Measurements from ENCODE around the gene SLC35F6.
"Not testable (repeated sequence)": the region's sequence is repeated elsewhere in the genome, so short reads cannot be mapped to it uniquely, and the experiment has no call there.

The SLC35F6 gene

GRCh38 chr2:26757873-26758789, 6.0 kb upstream of the SLC35F6 start:
- no peak for DNase-seq

- no peak for DNase-seq
These were observed 5.2 kb upstream of the SLC35F6 start for GRCh38 chr2:26758790-26759321.

- DNase-seq = no peak
These were observed 4.2 kb upstream of the SLC35F6 start for GRCh38 chr2:26759845-26760244.

GRCh38 chr2:26760991-26761390, 3.1 kb upstream of the SLC35F6 start:
- not testable (repeated sequence) for DNase-seq

GRCh38 chr2:26763019-26763418, 1.1 kb upstream of the SLC35F6 start:
- DNase-seq = no peak

GRCh38 chr2:26764906-26765305, 822 bp downstream of the SLC35F6 start:
- no peak for DNase-seq

- no peak for DNase-seq
These were observed 1.6 kb downstream of the SLC35F6 start for GRCh38 chr2:26765475-26766200.

GRCh38 chr2:26767129-26767528, 3.0 kb downstream of the SLC35F6 start:
- no peak for DNase-seq

- no peak for DNase-seq
These were observed 3.9 kb downstream of the SLC35F6 start for GRCh38 chr2:26767894-26768487.

- DNase-seq = no peak
These were observed 4.6 kb downstream of the SLC35F6 start for GRCh38 chr2:26768759-26769088.

- DNase-seq = no peak
These were observed 5.1 kb downstream of the SLC35F6 start for GRCh38 chr2:26769089-26769761.

GRCh38 chr2:26770986-26771586, 7.0 kb downstream of the SLC35F6 start:
- no peak for DNase-seq

GRCh38 chr2:26772064-26773001, 8.2 kb downstream of the SLC35F6 start:
- DNase-seq = peak; percentile 34

- DNase-seq = no peak
These were observed 12.2 kb downstream of the SLC35F6 start for GRCh38 chr2:26776195-26776800.

- DNase-seq = no peak
These were observed 14.0 kb downstream of the SLC35F6 start for GRCh38 chr2:26778098-26778497.

- no peak for DNase-seq
These were observed 14.4 kb downstream of the SLC35F6 start for GRCh38 chr2:26778507-26778906.

GRCh38 chr2:26780203-26780760, 16.2 kb downstream of the SLC35F6 start:
- no peak for DNase-seq

- no peak for DNase-seq
These were observed 19.0 kb downstream of the SLC35F6 start for GRCh38 chr2:26782876-26783704.

- no peak for DNase-seq
These were observed 20.6 kb downstream of the SLC35F6 start for GRCh38 chr2:26784570-26785234.
